ENCODE measurements around the gene PBX4. TPM values are rescaled to one million over a fixed set of nuclear protein-coding genes. Genes with fewer than 3 reads are reported as not detected.

Gene PBX4
- total and polyA plus RNA-seq, 2 donors (not counting 3 experiments of a cell fraction or from before 2014, with no cell fraction given) = not detected

DNA sequence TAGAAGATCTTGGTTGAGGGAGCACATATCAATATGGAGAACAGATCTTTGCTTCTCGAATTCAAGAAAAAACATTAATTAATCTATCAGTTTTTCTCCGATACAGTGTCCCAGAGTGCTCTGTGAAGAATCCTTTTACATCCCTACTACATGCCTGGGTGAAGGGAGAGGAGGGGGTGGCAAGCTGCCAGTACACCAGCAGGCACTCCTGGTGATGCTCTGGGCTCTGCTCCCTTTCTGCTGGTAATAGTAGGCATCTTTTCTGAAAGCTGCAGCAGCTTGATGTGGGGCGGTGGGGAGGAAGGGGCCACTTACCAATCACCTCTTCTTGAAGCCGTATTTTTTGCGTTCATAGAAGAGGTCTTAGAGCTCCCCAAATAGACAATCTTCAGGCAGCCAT lies 30.7 kb downstream of the PBX4 start:
- no TSS peak for BruUV-seq (replicated peaks)
- Histone ChIP-seq H3K9ac (replicated peaks; ENCODE audit: extremely low read depth, insufficient read depth, low read length) (no peak overlapping the region), H3K4me2 (ENCODE audit: insufficient read depth, low read length) (no peak overlapping the region), H3K27me3 (ENCODE audit: control insufficient read depth in 2 of 2, insufficient read depth in 2 of 2, low read length in 2 of 2) (no peaks in the 10 kb centered on the region), H3K9me1 (replicated peaks; ENCODE audit: control insufficient read depth, extremely low read depth, insufficient read depth, low read length) (no peaks in the 10 kb centered on the region), H3K79me2 (ENCODE audit: control insufficient read depth, insufficient read depth, low read length) (no peaks in the 10 kb centered on the region), H3K4me3 (replicated peaks in 1 of 3; ENCODE audit: insufficient read depth in 1 of 3, low read depth in 1 of 3, low read length in 3 of 3) (no peak overlapping the region), H3K36me3 (ENCODE audit: control insufficient read depth in 2 of 2, extremely low read depth in 1 of 2, insufficient read depth in 2 of 2, low read length in 2 of 2) (no peaks in the 10 kb centered on the region), H4K20me1 (replicated peaks; ENCODE audit: control insufficient read depth, extremely low read depth, insufficient read depth, low read length) (no peaks in the 10 kb centered on the region), H3K9me3 (replicated peaks; ENCODE audit: control insufficient read depth, insufficient read depth, low read length) (no peaks in the 10 kb centered on the region), H3K4me1 (ENCODE audit: control insufficient read depth, extremely low read depth, insufficient read depth, low read length) (no peaks in the 10 kb centered on the region), H2AFZ (ENCODE audit: low read depth, low read length) (no peak overlapping the region), H3K27ac (ENCODE audit: insufficient read depth, low read depth, low read length) (no peak overlapping the region)
- dilution Hi-C loops (cut with MboI; ENCODE audit: extremely low pct_ligation_motif_present, low sequenced_read_pairs) = no loop called here
- ChIA-PET CTCF (no interaction called here), POLR2A (no interaction called here)
- FAIRE-seq (no peak), DNase-seq (ENCODE audit: low read depth, low spot score) (no peak)
- no peak for TF ChIP-seq MAX (IDR thresholded peaks at IDR 0.05; ENCODE audit: insufficient read depth, insufficient read length)
- no peak for TF ChIP-seq POLR2AphosphoS5 (IDR thresholded peaks at IDR 0.05; ENCODE audit: insufficient read depth, low read depth, low read length)
- TF ChIP-seq POLR2A (IDR thresholded peaks at IDR 0.05; ENCODE audit: low read depth, low read length) = no peak
- TF ChIP-seq JUN (IDR thresholded peaks at IDR 0.05; ENCODE audit: borderline replicate concordance, insufficient read depth, insufficient read length, low read depth) = no peak
- no peak for TF ChIP-seq GATA2 (IDR thresholded peaks at IDR 0.05; ENCODE audit: insufficient read depth, insufficient read length, low read depth, low read length)
- no peak for TF ChIP-seq MYC (IDR thresholded peaks at IDR 0.05; ENCODE audit: low read depth, low read length)
- no peak for TF ChIP-seq FOS (IDR thresholded peaks at IDR 0.05; ENCODE audit: borderline replicate concordance, insufficient read depth, low read length)
- TF ChIP-seq EZH2 (IDR thresholded peaks at IDR 0.05; ENCODE audit: borderline replicate concordance, low read depth, low read length, severe bottlenecking) = no peak
- no peak for TF ChIP-seq CTCF (IDR thresholded peaks at IDR 0.05; ENCODE audit: extremely low read depth in 1 of 2, insufficient read depth in 1 of 2, low read depth in 1 of 2, low read length in 2 of 2)
- intact Hi-C loops (cut with micrococcal nuclease) = no loop called here
